Neural cell (in vitro differentiated cells): Measurements from ENCODE around the gene PGP. TPM values are rescaled to one million over a fixed set of nuclear protein-coding genes. Genes with fewer than 3 reads are reported as not detected.

Experiments used
- H2AFZ ChIP-seq: fragments of 200-600, 300-800 bp; sonication (generic), shearing (Covaris generic); 2 replicates; pipeline ENCODE4 v1.6.0; 2014; ENCODE audit warnings: low read depth, mild to moderate bottlenecking, antibody characterized with exemption, low read length, moderate library complexity
- H3F3A ChIP-seq: fragments of 200-600 bp; shearing (Covaris generic); 2 replicates; pipeline ENCODE4 v1.6.1; 2016; ENCODE audit warnings: mild to moderate bottlenecking, moderate library complexity, mixed read lengths, antibody characterized with exemption, low read length; ENCODE audit not compliant: insufficient read depth, poor library complexity, severe bottlenecking
- H3K27ac ChIP-seq: fragments of 200-600, 300-800 bp; sonication (generic), shearing (Covaris generic); 2 replicates; pipeline ENCODE4 v1.5.1; 2014; ENCODE audit warnings: mild to moderate bottlenecking, low read length, moderate library complexity
- H3K27me3 ChIP-seq: fragments of 300-800, 200-600 bp; sonication (generic), shearing (Covaris generic); 2 replicates; pipeline ENCODE4 v1.6.0; 2014; ENCODE audit warnings: mild to moderate bottlenecking, low read depth, low read length, moderate library complexity; ENCODE audit not compliant: insufficient read depth
- H3K36me3 ChIP-seq: fragments of 300-800, 200-600 bp; sonication (generic), shearing (Covaris generic); 2 replicates; pipeline ENCODE4 v1.5.1; 2014; ENCODE audit warnings: mild to moderate bottlenecking, antibody characterized with exemption, low read length, moderate library complexity; ENCODE audit not compliant: insufficient read depth
- H3K4me2 ChIP-seq: fragments of 300-800, 200-600 bp; sonication (generic), shearing (Covaris generic); 2 replicates; pipeline ENCODE4 v1.6.0; 2014; ENCODE audit warnings: mild to moderate bottlenecking, low read length
- H3K4me3 ChIP-seq: fragments of 300-800, 200-600 bp; sonication (generic), shearing (Covaris generic); 2 replicates; pipeline ENCODE4 v1.5.1; 2014; ENCODE audit warnings: mild to moderate bottlenecking, low read length, moderate library complexity
- H3K79me2 ChIP-seq: fragments of 200-600 bp; shearing (Covaris generic); replicated peaks from 2 replicates; pipeline ENCODE4 v1.6.0; 2014; ENCODE audit warnings: mild to moderate bottlenecking, low read length, moderate library complexity; ENCODE audit not compliant: insufficient read depth
- H3K9ac ChIP-seq: fragments of 300-800, 200-600 bp; sonication (generic), shearing (Covaris generic); 2 replicates; pipeline ENCODE4 v1.6.1; 2016; ENCODE audit warnings: mild to moderate bottlenecking, low read length, mixed read lengths
- H3K9me2 ChIP-seq: fragments of 200-600 bp; shearing (Covaris generic); 2 replicates; pipeline ENCODE4 v1.6.1; 2016; ENCODE audit warnings: mild to moderate bottlenecking, low read length, mixed read lengths; ENCODE audit not compliant: insufficient read depth
- H3K9me3 ChIP-seq: fragments of 200-600, 300-800 bp; sonication (generic), shearing (Covaris generic); 2 replicates; pipeline ENCODE4 v1.6.1; 2016; ENCODE audit warnings: mild to moderate bottlenecking, mixed run types, low read length, moderate library complexity, mixed read lengths
- H4K20me1 ChIP-seq: fragments of 200-600 bp; shearing (Covaris generic); 2 replicates; pipeline ENCODE4 v1.6.1; 2016; ENCODE audit warnings: mild to moderate bottlenecking, mixed run types; ENCODE audit not compliant: insufficient read depth
- EP300 ChIP-seq: fragments of 450-650 bp; conservative IDR thresholded peaks from 2 replicates; pipeline ENCODE4 v1.6.1; 2014; ENCODE audit warnings: antibody characterized with exemption, mild to moderate bottlenecking, moderate library complexity; ENCODE audit not compliant: poor library complexity, severe bottlenecking
- EZH2 ChIP-seq: fragments of 200-600, 300-800 bp; shearing (Covaris generic), sonication (generic); IDR thresholded peaks from 2 replicates; pipeline ENCODE4 v1.6.1; 2014; ENCODE audit warnings: antibody characterized with exemption, low read length, borderline replicate concordance, mild to moderate bottlenecking; ENCODE audit not compliant: insufficient read depth, poor library complexity, severe bottlenecking
- MXI1 ChIP-seq: fragments of 450-650 bp; conservative IDR thresholded peaks from 2 replicates; pipeline ENCODE4 v1.6.1; 2014; ENCODE audit warnings: antibody characterized with exemption, mild to moderate bottlenecking; ENCODE audit not compliant: poor library complexity, severe bottlenecking
- POLR2AphosphoS5 ChIP-seq: IDR thresholded peaks from 2 replicates; pipeline ENCODE4 v1.6.1; 2012
- RAD21 ChIP-seq: fragments of 450-650 bp; conservative IDR thresholded peaks from 2 replicates; pipeline ENCODE4 v1.6.1; 2014; ENCODE audit warnings: antibody characterized with exemption, mild to moderate bottlenecking, moderate library complexity
- SMC3 ChIP-seq: fragments of 450-650 bp; conservative IDR thresholded peaks from 2 replicates; pipeline ENCODE4 v1.6.1; 2014; ENCODE audit warnings: antibody characterized with exemption, mild to moderate bottlenecking, moderate library complexity; ENCODE audit not compliant: poor library complexity
- TAF1 ChIP-seq: IDR thresholded peaks from 2 replicates; pipeline ENCODE4 v1.6.1; 2012; ENCODE audit warnings: low read depth
- polyA plus RNA-seq: library from polyadenylated mRNA; depleted of rRNA; stranded (reverse); fragments of >200 nt; gene quantifications from 2 replicates; pipeline ENCODE4 v1.2.3, GENCODE V29; 2014
- TF ChIP-seq, protein P1 (sequence below): fragments of 450-650 bp; IDR thresholded peaks from 2 replicates; pipeline ENCODE4 v1.5.1; 2014; ENCODE audit warnings: antibody characterized with exemption, mild to moderate bottlenecking, moderate library complexity; ENCODE audit not compliant: poor library complexity, severe bottlenecking
- TF ChIP-seq, protein P2 (sequence below): IDR thresholded peaks from 2 replicates; pipeline ENCODE4 v1.6.1; 2012; ENCODE audit warnings: borderline replicate concordance

Gene PGP
- polyA plus RNA-seq, 1 donor from 2014 or later: 44.1 TPM

DNA sequence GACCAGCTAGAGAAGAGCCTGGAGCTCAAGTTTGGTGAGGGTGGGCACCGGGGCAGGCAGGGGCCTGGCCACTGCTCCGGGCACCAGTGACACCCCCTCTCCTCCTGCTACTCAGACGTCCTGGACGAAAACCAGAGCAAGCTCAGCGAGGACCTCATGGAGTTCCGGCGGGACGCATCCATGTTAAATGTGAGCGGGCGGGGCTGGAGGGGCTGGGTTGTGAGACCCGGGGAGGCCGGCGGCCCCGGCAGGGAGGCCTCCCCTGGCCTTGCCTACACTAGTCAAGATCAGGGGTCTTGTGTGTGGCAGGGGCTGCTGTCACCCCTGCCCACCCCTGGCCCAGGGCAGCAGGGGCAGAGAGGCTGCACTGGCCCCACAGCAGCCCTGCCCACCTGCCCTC lies 41.3 kb downstream of the PGP start:
- no peaks in the 10 kb centered on the region for H3K79me2 ChIP-seq
- no peak overlapping the region for H2AFZ ChIP-seq
- no peak overlapping the region for H3K9ac ChIP-seq
- no peaks in the 10 kb centered on the region for H3K36me3 ChIP-seq
- H3K27me3 ChIP-seq: no peaks in the 10 kb centered on the region
- H3K9me2 ChIP-seq: no peaks in the 10 kb centered on the region
- no peak for TF ChIP-seq RAD21
- TF ChIP-seq EZH2: no peak
- TF ChIP-seq MXI1: no peak
- TF ChIP-seq TAF1: no peak
- TF ChIP-seq EP300: no peak
- TF ChIP-seq POLR2AphosphoS5: no peak
- TF ChIP-seq, protein P1, sequence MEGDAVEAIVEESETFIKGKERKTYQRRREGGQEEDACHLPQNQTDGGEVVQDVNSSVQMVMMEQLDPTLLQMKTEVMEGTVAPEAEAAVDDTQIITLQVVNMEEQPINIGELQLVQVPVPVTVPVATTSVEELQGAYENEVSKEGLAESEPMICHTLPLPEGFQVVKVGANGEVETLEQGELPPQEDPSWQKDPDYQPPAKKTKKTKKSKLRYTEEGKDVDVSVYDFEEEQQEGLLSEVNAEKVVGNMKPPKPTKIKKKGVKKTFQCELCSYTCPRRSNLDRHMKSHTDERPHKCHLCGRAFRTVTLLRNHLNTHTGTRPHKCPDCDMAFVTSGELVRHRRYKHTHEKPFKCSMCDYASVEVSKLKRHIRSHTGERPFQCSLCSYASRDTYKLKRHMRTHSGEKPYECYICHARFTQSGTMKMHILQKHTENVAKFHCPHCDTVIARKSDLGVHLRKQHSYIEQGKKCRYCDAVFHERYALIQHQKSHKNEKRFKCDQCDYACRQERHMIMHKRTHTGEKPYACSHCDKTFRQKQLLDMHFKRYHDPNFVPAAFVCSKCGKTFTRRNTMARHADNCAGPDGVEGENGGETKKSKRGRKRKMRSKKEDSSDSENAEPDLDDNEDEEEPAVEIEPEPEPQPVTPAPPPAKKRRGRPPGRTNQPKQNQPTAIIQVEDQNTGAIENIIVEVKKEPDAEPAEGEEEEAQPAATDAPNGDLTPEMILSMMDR: no peak
- TF ChIP-seq SMC3: no peak
- TF ChIP-seq, protein P2, sequence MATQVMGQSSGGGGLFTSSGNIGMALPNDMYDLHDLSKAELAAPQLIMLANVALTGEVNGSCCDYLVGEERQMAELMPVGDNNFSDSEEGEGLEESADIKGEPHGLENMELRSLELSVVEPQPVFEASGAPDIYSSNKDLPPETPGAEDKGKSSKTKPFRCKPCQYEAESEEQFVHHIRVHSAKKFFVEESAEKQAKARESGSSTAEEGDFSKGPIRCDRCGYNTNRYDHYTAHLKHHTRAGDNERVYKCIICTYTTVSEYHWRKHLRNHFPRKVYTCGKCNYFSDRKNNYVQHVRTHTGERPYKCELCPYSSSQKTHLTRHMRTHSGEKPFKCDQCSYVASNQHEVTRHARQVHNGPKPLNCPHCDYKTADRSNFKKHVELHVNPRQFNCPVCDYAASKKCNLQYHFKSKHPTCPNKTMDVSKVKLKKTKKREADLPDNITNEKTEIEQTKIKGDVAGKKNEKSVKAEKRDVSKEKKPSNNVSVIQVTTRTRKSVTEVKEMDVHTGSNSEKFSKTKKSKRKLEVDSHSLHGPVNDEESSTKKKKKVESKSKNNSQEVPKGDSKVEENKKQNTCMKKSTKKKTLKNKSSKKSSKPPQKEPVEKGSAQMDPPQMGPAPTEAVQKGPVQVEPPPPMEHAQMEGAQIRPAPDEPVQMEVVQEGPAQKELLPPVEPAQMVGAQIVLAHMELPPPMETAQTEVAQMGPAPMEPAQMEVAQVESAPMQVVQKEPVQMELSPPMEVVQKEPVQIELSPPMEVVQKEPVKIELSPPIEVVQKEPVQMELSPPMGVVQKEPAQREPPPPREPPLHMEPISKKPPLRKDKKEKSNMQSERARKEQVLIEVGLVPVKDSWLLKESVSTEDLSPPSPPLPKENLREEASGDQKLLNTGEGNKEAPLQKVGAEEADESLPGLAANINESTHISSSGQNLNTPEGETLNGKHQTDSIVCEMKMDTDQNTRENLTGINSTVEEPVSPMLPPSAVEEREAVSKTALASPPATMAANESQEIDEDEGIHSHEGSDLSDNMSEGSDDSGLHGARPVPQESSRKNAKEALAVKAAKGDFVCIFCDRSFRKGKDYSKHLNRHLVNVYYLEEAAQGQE: no peak
- no peak overlapping the region for H3K4me3 ChIP-seq
- no peaks in the 10 kb centered on the region for H3K9me3 ChIP-seq
- no peak overlapping the region for H3K27ac ChIP-seq
- no peaks in the 10 kb centered on the region for H3F3A ChIP-seq
- no peak overlapping the region for H3K4me2 ChIP-seq
- no peaks in the 10 kb centered on the region for H4K20me1 ChIP-seq

DNA sequence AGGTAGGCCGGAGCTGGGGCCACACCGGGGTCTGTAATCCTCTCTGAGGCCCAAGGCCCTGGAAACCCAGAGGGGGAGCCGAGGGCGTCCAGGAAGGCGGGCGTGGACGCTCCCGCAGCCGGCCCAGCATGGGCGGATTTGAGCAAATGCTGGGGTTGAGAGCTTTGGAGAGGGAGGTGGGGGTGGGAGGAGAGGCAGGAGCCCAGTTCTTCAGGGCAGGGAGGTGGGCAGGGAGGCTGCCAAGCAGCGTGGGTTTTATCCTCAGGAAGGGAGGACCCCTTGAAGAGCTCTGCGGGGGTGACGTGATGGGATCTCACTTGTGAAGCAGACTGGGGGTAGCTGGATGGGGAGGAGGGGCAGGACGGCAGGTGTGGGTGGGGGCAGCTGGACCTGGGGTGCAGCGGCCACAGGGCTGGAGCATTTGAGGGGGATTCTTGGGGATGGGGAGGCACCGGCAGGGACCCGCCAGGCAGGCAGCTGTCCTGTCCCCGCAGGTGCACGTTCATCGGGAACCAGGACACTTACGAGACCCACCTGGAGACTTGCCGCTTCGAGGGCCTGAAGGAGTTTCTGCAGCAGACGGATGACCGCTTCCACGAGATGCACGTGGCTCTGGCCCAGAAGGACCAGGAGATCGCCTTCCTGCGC lies 41.8 kb downstream of the PGP start:
- no peak overlapping the region for H3K9ac ChIP-seq
- H3K79me2 ChIP-seq: no peaks in the 10 kb centered on the region
- H3K27ac ChIP-seq: no peak overlapping the region
- H3K4me3 ChIP-seq: no peak overlapping the region
- TF ChIP-seq EP300: no peak
- TF ChIP-seq, protein P2: no peak
- TF ChIP-seq SMC3: no peak
- no peak for TF ChIP-seq TAF1
- TF ChIP-seq MXI1: no peak
- TF ChIP-seq, protein P1: no peak
- no peak overlapping the region for H3K4me2 ChIP-seq
- H3K27me3 ChIP-seq: no peaks in the 10 kb centered on the region
- H4K20me1 ChIP-seq: no peaks in the 10 kb centered on the region
- H3F3A ChIP-seq: no peaks in the 10 kb centered on the region
- no peaks in the 10 kb centered on the region for H3K9me2 ChIP-seq
- H3K36me3 ChIP-seq: no peaks in the 10 kb centered on the region
- H2AFZ ChIP-seq: no peak overlapping the region
- H3K9me3 ChIP-seq: no peaks in the 10 kb centered on the region
